KMS-11 (cell line): ENCODE measurements around the gene VMP1.
A peak's percentile ranks its signal among the peaks of the same experiment; 100 is the strongest.
"Not testable (repeated sequence)": the region's sequence is repeated elsewhere in the genome, so short reads cannot be mapped to it uniquely, and the experiment has no call there.

Experiments used
- H2AFZ ChIP-seq: fragments of 200-600 bp; sonication (generic); 2 replicates; pipeline ENCODE4 v1.6.1; 2016; ENCODE audit warnings: antibody characterized with exemption, mixed run types, low read depth
- H3K27ac ChIP-seq: fragments of 200-600 bp; sonication (generic); 2 replicates; pipeline ENCODE4 v1.6.1; 2016; ENCODE audit warnings: mild to moderate bottlenecking, mixed run types
- H3K27me3 ChIP-seq: fragments of 200-600 bp; sonication (generic); 2 replicates; pipeline ENCODE4 v1.6.1; 2017; ENCODE audit warnings: mild to moderate bottlenecking, low read depth, mixed run types, moderate library complexity; ENCODE audit not compliant: insufficient read depth
- H3K36me3 ChIP-seq: fragments of 200-600 bp; sonication (generic); 2 replicates; pipeline ENCODE4 v1.6.1; 2017; ENCODE audit warnings: mild to moderate bottlenecking, mixed run types; ENCODE audit not compliant: insufficient read depth
- H3K4me1 ChIP-seq: fragments of 200-600 bp; sonication (generic); 2 replicates; pipeline ENCODE4 v1.6.1; 2016; ENCODE audit warnings: mild to moderate bottlenecking, low read depth, mixed run types; ENCODE audit not compliant: poor library complexity, severe bottlenecking
- H3K4me2 ChIP-seq: fragments of 200-600 bp; sonication (generic); 2 replicates; pipeline ENCODE4 v1.7.0; 2016; ENCODE audit warnings: mild to moderate bottlenecking, mixed run types
- H3K4me3 ChIP-seq: fragments of 200-600 bp; sonication (generic); IDR thresholded peaks from 2 replicates; pipeline ENCODE4 v1.6.1; 2017; ENCODE audit warnings: low read depth, low read length, mixed read lengths; ENCODE audit not compliant: insufficient read depth
- H3K79me2 ChIP-seq: fragments of 200-600 bp; sonication (generic); 2 replicates; pipeline ENCODE4 v1.6.1; 2016; ENCODE audit warnings: low read depth, mixed run types; ENCODE audit not compliant: insufficient read depth
- H3K9ac ChIP-seq: fragments of 200-600 bp; sonication (generic); 2 replicates; pipeline ENCODE4 v1.6.1; 2016; ENCODE audit warnings: mild to moderate bottlenecking, mixed run types
- H4K20me1 ChIP-seq: fragments of 200-600 bp; sonication (generic); 2 replicates; pipeline ENCODE4 v1.6.1; 2016; ENCODE audit warnings: mild to moderate bottlenecking, mixed run types; ENCODE audit not compliant: insufficient read depth
- TF ChIP-seq, protein P1 (sequence below): fragments of 200-600 bp; sonication (generic); conservative IDR thresholded peaks from 2 replicates; pipeline ENCODE4 v1.6.1; 2017; ENCODE audit warnings: low read depth, mild to moderate bottlenecking, antibody characterized with exemption, low read length, moderate library complexity, mixed read lengths

Gene VMP1

DNA sequence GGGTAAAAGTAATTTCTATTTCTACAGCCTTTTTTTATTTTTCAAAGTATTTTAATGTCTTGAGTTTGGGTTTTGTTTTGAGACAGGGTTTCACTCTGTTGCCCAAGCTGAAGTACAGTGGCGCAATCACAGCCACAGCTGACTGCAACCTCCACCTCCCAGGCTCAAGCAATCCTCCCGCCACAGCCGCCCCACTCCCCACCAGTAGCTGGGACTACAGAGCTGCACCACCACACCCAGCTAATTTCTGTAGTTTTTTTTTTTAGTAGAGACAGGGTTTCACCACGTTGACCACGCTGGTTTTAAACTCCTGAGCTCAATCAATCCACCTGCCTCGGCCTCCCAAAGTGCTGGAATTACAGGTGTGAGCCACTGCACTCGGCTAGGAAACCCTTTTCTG is 141.3 kb downstream of the VMP1 start:
- H3K4me1 ChIP-seq = peaks cover 83% of the 10 kb centered on the region
- H3K79me2 ChIP-seq = no peaks in the 10 kb centered on the region

DNA sequence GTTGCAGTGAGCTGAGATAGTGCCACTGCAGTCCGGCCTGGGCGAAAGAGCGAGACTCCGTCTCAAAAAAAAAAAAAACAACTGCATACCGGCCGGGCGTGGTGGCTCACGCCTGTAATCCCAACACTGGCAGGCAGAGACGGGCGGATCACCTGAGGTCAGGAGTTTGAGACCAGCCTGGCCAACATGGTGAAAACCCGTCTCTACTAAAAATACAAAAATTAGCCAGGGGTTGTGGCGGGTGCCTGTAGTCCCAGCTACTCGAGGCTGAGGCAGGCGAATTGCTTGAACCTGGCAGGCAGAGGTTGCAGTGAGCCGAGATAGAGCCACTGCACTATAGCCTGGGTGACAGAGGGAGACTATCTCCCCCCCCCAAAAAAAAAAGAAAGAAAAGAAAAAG is 142.9 kb downstream of the VMP1 start:
- H3K36me3 ChIP-seq, H4K20me1 ChIP-seq, H2AFZ ChIP-seq, H3K4me2 ChIP-seq, H3K9ac ChIP-seq, H3K79me2 ChIP-seq, H3K27me3 ChIP-seq, H3K27ac ChIP-seq, H3K4me3 ChIP-seq: not testable (repeated sequence)
- H3K4me1 ChIP-seq = peaks cover 68% of the 10 kb centered on the region

More for the DNA sequence above, 141.3 kb downstream of the VMP1 start:
- no peak overlapping the region for H3K4me3 ChIP-seq
- peak overlapping the region; percentile 96 for H3K27ac ChIP-seq
- H4K20me1 ChIP-seq = no peaks in the 10 kb centered on the region
- H2AFZ ChIP-seq = peak overlapping the region; percentile 8; the same call in 1 of the 2 replicates
- H3K27me3 ChIP-seq = no peaks in the 10 kb centered on the region
- no peaks in the 10 kb centered on the region for H3K36me3 ChIP-seq
- peak overlapping the region; percentile 92 for H3K4me2 ChIP-seq
- H3K9ac ChIP-seq = peak overlapping the region; percentile 50
- TF ChIP-seq, protein P1, sequence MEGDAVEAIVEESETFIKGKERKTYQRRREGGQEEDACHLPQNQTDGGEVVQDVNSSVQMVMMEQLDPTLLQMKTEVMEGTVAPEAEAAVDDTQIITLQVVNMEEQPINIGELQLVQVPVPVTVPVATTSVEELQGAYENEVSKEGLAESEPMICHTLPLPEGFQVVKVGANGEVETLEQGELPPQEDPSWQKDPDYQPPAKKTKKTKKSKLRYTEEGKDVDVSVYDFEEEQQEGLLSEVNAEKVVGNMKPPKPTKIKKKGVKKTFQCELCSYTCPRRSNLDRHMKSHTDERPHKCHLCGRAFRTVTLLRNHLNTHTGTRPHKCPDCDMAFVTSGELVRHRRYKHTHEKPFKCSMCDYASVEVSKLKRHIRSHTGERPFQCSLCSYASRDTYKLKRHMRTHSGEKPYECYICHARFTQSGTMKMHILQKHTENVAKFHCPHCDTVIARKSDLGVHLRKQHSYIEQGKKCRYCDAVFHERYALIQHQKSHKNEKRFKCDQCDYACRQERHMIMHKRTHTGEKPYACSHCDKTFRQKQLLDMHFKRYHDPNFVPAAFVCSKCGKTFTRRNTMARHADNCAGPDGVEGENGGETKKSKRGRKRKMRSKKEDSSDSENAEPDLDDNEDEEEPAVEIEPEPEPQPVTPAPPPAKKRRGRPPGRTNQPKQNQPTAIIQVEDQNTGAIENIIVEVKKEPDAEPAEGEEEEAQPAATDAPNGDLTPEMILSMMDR = no peak

DNA sequence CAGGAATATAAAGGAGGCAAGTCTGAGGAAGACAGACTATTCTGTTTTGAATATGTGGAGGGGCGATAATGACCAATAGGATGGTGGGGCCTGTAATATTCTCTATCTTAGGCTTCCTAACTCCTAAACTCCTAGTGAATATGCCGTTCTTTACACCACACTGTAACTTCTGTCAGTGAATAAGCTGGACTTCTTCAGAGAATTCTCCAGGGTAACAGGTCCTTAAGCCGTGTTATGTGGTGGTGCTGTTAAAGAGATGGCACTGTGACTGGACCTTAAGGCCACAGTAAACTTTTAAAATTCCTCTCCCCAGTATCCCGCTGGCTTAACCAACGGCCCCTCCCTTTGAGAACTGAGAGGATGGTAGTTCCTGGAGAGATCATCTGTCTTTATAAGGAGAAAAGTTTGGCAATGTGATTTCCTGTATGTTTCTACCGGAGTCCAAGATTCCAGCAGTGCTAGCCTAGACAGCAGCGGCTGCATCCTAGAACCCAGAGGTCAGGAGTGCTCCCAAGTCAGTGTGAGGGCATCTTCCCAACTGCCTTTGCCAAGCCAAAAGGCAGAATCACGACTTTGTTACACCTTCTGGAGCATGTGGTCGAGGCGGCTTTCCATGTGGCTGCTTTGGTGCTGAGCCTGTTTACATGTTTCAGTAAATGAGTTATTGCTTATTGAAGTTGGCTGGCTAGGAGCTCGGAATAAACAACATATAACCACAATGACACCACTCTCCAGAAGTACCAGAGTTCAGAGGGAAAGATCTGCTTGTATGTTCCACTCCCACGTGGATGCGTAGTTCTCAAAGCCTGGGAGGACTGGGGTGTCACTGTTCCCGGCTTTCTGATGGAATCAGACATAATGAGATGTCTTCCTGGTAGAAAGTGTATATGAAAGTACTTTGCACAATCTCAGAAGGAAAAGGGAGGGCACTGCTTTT is 144.3 kb downstream of the VMP1 start:
- H3K27me3 ChIP-seq = no peaks in the 10 kb centered on the region
- H3K9ac ChIP-seq = no peak overlapping the region
- H3K4me3 ChIP-seq = no peak overlapping the region
- H2AFZ ChIP-seq = no peak overlapping the region
- no peak overlapping the region for H3K27ac ChIP-seq
- H4K20me1 ChIP-seq = no peaks in the 10 kb centered on the region
- H3K36me3 ChIP-seq = no peaks in the 10 kb centered on the region
- TF ChIP-seq, protein P1 = no peak
- no peaks in the 10 kb centered on the region for H3K79me2 ChIP-seq
- peaks cover 54% of the 10 kb centered on the region for H3K4me1 ChIP-seq
- H3K4me2 ChIP-seq = no peak overlapping the region

DNA sequence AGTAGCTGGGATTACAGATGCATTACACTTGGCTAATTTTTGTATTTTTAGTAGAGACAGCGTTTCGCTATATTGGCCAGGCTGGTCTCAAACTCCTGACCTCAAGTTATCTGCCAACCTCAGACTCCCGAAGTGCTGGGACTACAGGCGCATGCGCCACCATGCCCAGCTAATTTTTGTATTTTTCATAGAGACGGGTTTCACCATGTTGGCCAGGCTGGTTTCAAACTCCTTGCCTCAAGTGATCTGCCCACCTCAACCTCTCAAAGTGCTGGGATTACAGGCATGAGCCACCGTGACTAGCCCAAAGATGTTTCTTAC is 145.4 kb downstream of the VMP1 start:
- peaks cover 43% of the 10 kb centered on the region for H3K4me1 ChIP-seq
- H3K79me2 ChIP-seq, H3K9ac ChIP-seq, H3K27ac ChIP-seq, H3K27me3 ChIP-seq, H4K20me1 ChIP-seq, H3K4me2 ChIP-seq, H3K4me3 ChIP-seq, H3K36me3 ChIP-seq, H2AFZ ChIP-seq: not testable (repeated sequence)

DNA sequence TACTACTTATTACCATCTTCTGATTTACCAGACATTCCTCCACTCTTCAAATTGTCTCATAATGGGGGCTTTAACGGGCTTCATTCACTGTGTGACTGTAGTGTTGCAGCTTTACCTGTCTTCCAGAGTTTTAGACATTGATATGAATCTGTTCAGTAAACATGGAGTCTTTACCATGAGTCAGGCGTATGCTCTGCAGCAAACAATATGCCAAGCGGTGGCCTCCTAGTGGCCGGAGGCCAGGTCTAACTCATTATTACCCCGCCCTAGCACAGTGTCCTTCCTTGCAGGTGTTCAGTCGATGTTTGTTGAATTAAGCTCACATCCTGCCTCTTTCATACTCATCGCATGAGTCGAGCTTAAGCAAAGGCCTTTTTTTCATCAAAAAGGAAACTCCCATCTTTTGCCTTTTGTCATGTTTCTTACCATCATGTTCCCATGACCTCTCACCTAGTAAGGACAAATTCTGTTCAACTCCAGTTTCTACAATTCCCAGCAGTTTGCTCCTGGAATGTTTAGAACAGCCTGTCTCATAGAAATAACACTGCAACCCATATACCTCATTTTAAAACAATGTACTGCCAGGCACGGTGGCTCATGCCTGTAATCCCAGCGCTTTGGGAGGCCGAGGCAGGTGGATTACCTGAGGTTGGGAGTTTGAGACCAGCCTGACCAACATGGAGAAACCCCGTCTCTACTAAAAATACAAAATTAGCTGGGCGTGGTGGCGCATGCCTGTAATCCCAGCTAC is 145.9 kb downstream of the VMP1 start:
- Histone ChIP-seq H3K4me3 (no peak overlapping the region), H3K79me2 (no peaks in the 10 kb centered on the region), H3K27me3 (no peaks in the 10 kb centered on the region), H3K4me2 (no peak overlapping the region), H3K4me1 (peaks cover 38% of the 10 kb centered on the region), H3K9ac (no peak overlapping the region), H3K36me3 (no peaks in the 10 kb centered on the region), H3K27ac (no peak overlapping the region), H4K20me1 (no peaks in the 10 kb centered on the region), H2AFZ (no peak overlapping the region)
- TF ChIP-seq, protein P1 = peak; percentile 27; the same call in 1 of the 2 replicates

DNA sequence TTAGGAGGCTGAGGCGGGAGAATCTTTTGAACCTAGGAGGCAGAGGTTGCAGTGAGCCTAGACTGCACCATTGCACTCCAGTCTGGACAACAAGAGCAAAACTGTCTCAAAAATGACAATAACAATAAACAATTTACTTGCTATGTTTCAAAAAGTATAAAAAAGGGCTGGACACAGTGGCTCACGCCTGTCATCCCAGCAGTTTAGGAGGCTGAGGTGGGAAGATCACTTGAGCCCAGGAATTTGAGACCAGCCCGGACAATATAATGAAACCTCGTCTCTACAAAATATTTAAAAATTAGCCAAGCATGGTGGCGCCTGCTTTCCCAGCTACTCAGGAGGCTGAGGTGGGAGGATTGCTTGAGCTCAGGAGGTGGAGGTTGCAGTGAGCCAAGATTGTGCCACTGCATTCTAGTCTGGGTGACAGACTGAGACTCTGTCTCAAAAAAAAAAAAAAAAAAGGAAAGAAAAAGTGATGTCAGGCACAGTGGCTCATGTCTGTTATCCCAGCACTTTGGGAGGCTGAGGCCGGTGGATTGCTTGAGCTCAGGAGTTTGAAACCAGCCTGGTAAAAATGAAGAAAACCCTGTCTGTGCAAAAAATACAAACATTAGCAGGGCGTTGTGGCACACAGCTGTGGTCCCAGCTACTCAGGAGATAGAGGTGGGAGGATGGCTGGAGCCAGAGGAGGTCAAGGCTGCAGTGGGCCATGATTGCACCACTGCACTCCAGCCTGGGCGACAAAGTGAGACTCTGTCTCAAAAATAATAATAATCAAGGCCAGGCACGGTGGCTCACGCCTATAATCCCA is 146.7 kb downstream of the VMP1 start:
- not testable (repeated sequence) for H3K4me2 ChIP-seq, H3K27ac ChIP-seq
- peaks cover 35% of the 10 kb centered on the region for H3K4me1 ChIP-seq

More for the DNA sequence above, 146.7 kb downstream of the VMP1 start:
- H3K79me2 ChIP-seq, H2AFZ ChIP-seq, H4K20me1 ChIP-seq, H3K4me3 ChIP-seq, H3K9ac ChIP-seq, H3K36me3 ChIP-seq, H3K27me3 ChIP-seq: not testable (repeated sequence)
